BJ (cell line): Measurements from ENCODE around the gene AGPAT3. TPM values are rescaled to one million over a fixed set of nuclear protein-coding genes. Genes with fewer than 3 reads are reported as not detected.

ENCODE experiments used
- CTCF ChIA-PET: fragments of 350-600 bp; formaldehyde crosslinking; extraction: SDS; loops from one replicate; lab custom pipeline; 2021; ENCODE audit warnings: antibody characterized with exemption, inconsistent platforms; lab: Yijun Ruan, JAX
- POLR2A ChIA-PET: fragments of 300-600 bp; sonication (Branson Sonifier 250); formaldehyde crosslinking; extraction: SDS; loops from one replicate; lab custom pipeline; 2021; ENCODE audit warnings: antibody characterized with exemption; lab: Charles Lee
- DNase-seq: peaks from one replicate; pipeline ENCODE4 v3.0.0-alpha.2; 2011; ENCODE audit warnings: low read depth
- H3K27me3 ChIP-seq: 2 replicates; pipeline ENCODE4 v1.6.0; 2011; ENCODE audit warnings: low read length; ENCODE audit not compliant: control insufficient read depth, insufficient read depth
- H3K36me3 ChIP-seq: 2 replicates; pipeline ENCODE4 v1.5.1; 2011; ENCODE audit warnings: low read length; ENCODE audit not compliant: control insufficient read depth, insufficient read depth
- H3K4me3 ChIP-seq: 2 replicates; pipeline ENCODE4 v1.5.1; 2011; ENCODE audit warnings: low read depth, mild to moderate bottlenecking, control low read depth, low read length
- polyA plus RNA-seq: library from polyadenylated mRNA; depleted of rRNA; stranded (reverse); fragments of >200 nt; gene quantifications from 2 replicates; pipeline ENCODE4 v1.2.3, GENCODE V29; 2011
- TF ChIP-seq, protein P1 (sequence below): IDR thresholded peaks from 2 replicates; pipeline ENCODE4 v1.5.1; 2011; ENCODE audit warnings: low read depth, mild to moderate bottlenecking, control low read depth, inconsistent platforms, low read length, moderate library complexity; ENCODE audit not compliant: insufficient read depth

AGPAT3 gene
- polyA plus RNA-seq, 1 experiment = 68.5 TPM

DNA sequence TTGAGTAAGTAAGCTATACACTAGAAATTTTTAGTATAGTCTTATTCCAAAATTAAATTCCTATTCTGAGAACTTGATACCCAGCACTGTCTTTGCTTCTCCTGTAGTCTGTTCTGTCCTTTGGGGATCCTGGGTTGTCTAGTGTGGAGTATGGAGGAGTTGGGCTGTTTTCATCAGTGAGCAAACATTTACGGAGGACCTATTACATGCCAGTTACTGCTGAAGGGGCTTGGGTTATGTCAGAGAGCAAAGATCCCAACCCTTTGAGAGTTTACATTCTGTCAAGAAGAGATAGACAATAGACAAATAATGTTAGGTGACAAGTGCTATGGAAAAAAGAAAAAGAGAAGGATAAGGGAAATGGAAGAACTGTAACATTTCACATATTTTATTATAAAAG lies 156.0 kb downstream of the AGPAT3 start:
- DNase-seq = no peak
- Histone ChIP-seq H3K36me3 (no peaks in the 10 kb centered on the region), H3K4me3 (no peak overlapping the region), H3K27me3 (no peaks in the 10 kb centered on the region)
- ChIA-PET POLR2A (no interaction called here), CTCF (interaction anchor here (0.6 kb wide), 1 partner anchor 8 kb away, joined by 4 read pairs; no protein-coding TSS in a partner anchor)
- TF ChIP-seq, protein P1, sequence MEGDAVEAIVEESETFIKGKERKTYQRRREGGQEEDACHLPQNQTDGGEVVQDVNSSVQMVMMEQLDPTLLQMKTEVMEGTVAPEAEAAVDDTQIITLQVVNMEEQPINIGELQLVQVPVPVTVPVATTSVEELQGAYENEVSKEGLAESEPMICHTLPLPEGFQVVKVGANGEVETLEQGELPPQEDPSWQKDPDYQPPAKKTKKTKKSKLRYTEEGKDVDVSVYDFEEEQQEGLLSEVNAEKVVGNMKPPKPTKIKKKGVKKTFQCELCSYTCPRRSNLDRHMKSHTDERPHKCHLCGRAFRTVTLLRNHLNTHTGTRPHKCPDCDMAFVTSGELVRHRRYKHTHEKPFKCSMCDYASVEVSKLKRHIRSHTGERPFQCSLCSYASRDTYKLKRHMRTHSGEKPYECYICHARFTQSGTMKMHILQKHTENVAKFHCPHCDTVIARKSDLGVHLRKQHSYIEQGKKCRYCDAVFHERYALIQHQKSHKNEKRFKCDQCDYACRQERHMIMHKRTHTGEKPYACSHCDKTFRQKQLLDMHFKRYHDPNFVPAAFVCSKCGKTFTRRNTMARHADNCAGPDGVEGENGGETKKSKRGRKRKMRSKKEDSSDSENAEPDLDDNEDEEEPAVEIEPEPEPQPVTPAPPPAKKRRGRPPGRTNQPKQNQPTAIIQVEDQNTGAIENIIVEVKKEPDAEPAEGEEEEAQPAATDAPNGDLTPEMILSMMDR = no peak

DNA sequence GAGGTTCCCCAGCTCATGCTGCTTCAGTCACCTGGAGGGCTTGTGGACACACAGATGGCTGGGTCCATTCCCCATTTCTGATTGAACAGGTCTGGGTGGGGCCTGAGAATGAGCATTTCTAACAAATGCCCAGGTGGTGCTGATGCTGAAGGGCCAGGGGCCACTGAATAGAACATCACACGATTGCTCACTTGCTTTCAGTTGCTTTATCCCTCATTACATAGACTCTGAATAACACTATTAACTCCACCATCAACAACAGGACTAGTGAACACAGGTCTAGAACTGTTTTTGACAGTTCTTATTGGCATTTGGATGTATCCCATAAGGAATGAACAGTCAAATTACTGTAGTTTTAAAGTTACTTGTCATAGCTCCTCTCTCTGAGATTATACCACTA lies 159.2 kb downstream of the AGPAT3 start:
- Histone ChIP-seq H3K27me3 (no peaks in the 10 kb centered on the region), H3K36me3 (no peaks in the 10 kb centered on the region), H3K4me3 (no peak overlapping the region)
- TF ChIP-seq, protein P1 = no peak
- no peak for DNase-seq
- CTCF ChIA-PET = interaction anchor here (0.6 to 1.4 kb wide), 3 partner anchors 9 to 49 kb away, joined by 3 read pairs; no protein-coding TSS in a partner anchor
- POLR2A ChIA-PET = no interaction called here

DNA sequence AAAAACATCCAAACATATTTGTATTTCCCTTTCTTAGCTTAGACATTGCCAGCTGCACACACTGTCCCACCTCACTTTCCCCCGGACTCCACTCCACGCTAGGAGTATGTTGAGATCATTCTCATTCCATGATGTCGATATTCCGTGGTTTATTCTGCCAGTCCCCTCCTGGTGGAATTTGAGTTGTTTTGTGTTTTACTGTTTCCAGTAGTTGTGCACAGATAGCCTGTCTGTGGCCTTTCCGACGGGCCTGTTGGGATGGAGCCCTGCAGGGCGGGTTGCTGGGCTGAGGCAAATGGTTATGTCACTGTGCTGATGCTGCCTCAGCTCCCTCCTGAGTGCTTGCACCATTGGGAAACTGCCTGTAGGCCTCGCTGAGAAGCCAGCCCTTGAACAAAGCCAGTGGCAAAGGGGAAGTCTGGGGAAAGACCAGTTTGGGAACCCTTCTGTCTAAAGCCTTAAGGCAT lies 159.9 kb downstream of the AGPAT3 start:
- CTCF ChIA-PET = interaction anchor here (1.4 kb wide), 1 partner anchor 50 kb away, joined by 3 read pairs; no protein-coding TSS in a partner anchor
- Histone ChIP-seq H3K27me3 (no peaks in the 10 kb centered on the region), H3K4me3 (no peak overlapping the region), H3K36me3 (no peaks in the 10 kb centered on the region)
- no peak for DNase-seq
- POLR2A ChIA-PET = no interaction called here
- TF ChIP-seq, protein P1 = no peak

DNA sequence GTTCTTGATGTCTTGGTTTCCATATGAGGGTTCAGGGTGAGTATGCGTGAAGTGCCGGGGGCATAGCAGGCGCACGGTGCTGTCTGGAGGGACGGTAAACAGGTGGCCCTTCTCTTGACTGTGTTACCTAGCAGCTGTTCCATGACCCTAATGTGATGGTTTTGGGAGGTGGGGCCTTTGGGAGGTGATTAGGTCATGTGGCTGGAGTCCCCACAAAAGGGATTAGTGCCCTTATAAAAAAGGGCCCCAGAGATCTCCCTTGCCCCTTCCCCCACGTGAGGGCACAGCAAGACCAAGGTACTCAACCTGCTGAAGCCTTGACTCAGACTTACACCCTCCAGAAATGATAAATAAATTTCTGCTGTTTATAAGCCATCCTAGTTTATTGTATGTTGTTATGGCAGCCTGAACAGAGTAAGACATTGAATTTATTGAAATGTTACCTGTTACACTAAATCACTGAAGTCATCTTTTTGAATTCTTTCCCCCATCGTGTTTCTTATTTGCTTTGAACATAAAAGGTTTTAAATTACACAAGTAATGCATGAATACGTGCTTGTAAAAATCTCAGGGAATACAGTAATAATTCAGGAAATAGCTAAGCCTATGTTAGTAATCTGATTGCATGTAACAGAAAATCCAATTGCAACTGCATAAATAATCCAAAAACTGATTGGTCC lies 162.7 kb downstream of the AGPAT3 start:
- H3K27me3 ChIP-seq = no peaks in the 10 kb centered on the region
- no peaks in the 10 kb centered on the region; the same call in 1 of the 2 replicates for H3K36me3 ChIP-seq
- DNase-seq = no peak
- CTCF ChIA-PET = no interaction called here
- no peak overlapping the region for H3K4me3 ChIP-seq
- TF ChIP-seq, protein P1 = no peak
- POLR2A ChIA-PET = no interaction called here

DNA sequence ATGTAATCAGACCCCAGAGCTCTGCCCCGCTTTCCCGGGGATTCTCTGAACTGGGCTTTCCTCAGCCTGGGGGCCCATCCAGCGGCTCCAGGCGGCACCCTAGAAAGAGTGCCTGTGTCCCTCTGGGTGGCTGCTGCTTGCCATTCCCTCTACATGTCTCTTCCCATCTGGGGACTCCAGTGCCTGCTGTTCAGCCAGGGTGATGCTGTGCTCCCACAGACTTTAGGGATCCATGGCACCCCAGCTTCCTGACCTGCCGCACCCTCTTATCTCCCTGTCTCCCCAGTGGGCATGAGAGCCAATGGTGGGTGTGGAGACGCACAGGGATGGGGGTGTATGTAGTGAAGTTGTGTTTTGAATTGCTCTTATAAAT lies 163.2 kb downstream of the AGPAT3 start:
- no peaks in the 10 kb centered on the region; the same call in 1 of the 2 replicates for H3K36me3 ChIP-seq
- ChIA-PET POLR2A (no interaction called here), CTCF (no interaction called here)
- no peaks in the 10 kb centered on the region for H3K27me3 ChIP-seq
- no peak overlapping the region for H3K4me3 ChIP-seq
- TF ChIP-seq, protein P1 = no peak
- DNase-seq = no peak
